Measurements from ENCODE around the gene COL6A2.
"Not testable (repeated sequence)": the region's sequence is repeated elsewhere in the genome, so short reads cannot be mapped to it uniquely, and the experiment has no call there.

Gene COL6A2

DNA sequence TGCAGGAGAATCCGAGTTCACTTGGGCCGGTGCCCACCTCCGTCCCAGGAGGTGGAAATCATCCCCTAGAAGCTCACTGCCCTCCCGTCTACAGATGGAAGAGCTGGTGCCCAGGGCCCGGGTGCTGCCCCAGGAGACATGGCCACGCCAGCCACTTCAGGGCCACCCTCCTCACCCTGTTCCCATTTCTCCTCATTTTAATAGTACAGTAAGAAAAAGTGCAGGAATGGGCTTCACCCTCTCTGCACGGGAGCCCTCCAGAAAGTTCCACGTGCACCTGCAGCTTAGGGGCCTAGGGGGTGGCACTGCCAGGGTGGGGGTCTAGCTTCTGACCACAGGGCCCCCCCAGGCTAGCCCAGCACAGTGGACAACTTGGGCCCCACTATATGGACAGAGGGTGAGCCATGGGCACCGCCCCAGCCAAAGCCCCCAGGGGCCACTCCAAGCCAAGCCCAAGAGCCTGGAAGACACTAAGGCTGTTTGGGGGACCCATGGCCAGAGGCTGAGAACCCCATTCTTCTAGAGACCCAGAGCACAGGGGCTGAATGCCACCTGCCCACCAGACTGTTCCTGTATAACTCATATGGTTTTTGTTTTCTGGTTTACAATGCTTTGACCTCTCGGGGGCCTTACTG lies 60.9 kb downstream of the COL6A2 start:
- DNase-seq = no peak

DNA sequence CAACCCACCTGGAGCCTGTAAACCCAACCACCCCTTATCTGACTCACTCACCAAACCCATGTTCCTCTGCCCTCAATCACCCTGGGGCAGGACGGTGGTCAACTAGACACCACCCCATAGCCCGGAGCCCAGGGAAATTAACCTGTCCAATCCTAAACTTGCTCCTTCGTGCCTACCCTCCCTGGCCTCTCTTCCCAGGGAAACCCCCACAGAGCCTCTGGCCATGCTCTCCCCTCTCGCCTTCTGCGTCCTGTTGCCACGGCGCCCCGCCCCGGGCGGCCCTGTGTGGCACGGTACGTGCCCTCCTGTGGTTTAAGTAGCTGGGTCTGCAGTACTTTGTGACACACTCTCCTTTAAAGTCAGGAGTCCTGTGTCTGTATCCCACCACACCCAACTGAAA lies 61.5 kb downstream of the COL6A2 start:
- no peak for DNase-seq

DNA sequence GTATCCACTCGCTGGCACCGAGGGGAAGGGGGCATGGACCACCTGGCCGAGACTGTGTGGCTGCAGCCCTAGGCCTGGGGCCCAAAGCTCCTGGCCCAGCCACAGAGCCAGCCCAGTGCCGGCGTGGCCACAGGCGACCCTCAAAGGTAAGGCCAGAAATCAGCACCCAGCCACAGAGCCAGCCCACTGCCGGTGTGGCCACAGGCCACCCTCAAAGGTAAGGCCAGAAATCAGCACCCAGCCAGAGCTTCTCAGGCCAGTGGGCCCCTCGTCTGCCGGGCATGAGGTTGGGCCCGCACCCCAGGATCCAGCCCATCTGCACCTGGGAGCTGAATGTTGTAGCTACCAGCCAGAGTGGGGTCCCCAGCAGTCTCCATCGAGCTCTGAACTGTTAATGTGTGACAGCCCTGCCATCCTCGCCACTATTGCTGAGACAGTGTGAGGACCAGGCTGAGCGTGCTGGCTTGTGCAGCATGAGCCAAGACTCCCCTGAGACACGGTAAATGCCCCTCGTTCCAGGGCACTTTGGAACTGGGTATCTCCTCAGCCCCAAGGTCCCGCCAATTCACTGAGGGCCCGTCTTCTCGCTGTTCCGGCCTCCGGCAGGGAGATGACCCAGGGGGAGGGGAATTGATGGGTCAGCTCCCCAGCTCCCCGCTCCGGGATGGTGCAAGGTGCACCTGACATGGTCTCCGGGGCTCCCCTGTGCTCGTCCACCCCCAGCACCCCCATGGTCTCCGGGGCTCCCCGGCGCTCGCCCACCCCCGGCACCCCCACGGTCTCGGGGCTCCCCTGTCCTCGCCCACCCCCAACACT lies 62.1 kb downstream of the COL6A2 start:
- DNase-seq = no peak

DNA sequence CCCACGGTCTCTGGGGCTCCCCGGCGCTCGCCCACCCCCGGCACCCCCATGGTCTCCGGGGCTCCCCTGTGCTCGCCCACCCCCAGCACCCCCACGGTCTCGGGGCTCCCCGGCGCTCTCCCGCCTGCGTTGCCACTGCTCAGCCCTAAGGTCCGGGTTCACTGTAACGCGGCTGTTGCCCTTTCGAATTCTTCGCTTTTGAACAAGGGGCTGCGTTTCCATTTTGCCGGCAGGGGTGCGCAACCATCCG lies 62.7 kb downstream of the COL6A2 start:
- DNase-seq = no peak

DNA sequence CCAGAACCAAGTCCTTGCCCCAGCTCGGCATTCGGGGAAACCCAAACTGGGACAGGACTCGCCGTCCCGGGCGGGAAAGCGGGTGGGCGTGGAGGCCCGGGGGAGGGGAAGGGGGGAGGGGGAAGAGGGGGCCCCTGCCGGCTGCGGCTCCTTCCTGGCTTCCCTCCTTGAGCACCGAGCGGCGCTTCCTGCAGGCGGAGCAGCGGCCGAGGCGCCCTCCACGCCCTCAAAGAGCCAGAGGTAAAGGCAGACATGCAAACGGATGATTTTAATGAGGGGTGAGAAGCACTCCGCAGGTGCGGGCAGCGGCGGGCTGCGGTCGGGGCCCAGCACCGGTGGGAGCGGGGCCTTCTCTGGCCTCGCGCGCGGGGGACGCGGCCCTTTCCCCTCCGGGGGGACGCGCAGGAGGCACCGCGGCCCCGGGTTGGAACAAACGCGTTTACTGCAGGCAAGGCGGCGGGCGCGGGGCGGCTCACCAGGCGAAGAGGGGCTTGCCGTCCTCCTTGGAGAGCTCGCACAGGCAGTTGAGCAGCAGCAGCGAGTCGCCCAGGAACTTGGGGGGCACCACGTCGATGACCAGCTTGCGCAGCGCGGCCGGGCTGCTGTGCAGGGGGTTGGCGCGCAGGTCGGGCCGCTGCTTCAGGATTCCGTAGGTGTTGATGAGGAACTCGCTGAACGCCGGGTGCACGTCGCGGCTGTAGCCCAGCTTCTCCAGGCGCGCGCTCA lies 63.2 kb downstream of the COL6A2 start:
- DNase-seq = no peak

DNA sequence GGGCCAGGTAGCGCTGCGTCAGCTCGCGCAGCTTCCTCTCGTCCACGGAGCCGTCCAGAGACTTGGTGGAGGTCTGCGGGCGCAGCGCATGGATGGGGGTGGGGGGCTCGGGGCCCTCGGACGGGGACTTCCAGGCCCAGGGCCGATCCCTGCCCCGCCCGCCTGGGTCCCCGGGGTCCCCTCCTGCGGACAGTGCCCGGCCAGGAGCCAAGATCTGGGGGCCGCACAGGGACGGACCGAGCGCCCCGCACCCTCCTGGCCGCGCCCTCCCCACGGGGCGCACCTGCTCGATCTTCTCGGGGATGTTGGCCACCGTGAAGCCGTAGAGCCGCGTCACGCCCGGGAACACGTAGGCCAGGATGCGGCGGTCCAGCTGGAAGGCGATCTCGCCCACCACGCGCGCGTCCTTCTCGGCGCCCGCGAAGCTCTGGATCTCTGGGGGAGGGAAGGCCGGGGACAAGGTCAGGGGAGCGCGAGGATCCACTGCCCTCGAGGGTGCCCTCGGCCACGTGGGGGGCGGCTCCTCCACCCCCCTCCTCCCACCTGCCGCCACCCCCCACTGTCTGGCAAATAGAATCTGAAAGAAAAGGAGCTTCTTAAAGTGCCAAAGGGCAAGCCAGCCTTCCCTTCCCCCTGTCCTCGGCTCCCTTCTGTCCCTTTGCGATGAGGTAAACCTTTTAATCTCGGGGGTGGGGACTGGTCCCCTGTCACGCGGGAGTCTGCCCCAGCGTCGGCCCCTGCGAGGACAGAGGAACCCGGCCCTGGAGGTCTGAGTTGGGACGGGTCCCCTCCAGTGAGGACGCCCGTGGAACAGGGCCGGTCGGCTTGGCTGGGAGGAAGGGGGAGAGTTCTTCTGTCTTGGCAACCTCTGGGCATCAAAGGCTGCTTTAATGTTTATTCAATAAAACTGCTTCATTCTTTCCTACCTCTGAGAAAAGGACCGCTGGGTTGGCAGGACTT lies 64.0 kb downstream of the COL6A2 start:
- DNase-seq = no peak

DNA sequence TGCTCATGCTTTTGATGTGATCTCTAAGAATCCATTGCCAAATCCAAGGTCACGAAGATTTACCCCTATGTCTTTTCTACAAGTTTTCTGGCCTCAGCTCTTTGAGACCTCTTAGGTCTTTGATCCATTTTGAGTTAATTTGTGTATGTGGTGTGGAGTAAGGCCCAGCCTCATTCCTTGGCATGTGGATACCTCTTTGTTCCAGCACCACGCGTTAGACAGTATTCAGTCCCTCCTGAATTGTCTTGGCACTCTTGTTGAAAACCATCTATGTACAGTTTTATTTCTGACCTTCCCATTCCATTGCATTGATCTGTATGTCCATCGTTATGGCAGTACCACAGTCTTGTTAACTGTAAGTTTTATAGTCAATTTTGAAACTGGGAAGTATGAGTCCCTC lies 65.5 kb downstream of the COL6A2 start:
- DNase-seq = no peak

DNA sequence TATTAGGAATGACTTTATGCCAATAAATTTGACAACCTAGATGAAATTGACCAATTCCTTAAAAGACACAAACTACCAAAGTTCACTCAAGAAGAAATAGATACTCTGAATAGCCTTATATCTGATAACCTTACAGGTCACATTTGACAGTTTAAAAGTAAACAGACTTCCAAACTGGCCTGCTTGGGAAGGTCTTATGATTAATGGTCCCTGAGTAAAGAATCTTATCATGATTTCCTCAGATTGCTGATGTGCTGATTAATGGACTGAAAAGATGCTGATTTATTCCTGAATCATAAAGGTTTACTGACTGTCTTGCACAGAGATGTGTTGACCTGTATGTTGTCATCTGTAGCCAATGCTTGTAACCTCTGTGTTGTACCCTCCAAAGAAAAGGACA lies 67.2 kb downstream of the COL6A2 start:
- no peak for DNase-seq

DNA sequence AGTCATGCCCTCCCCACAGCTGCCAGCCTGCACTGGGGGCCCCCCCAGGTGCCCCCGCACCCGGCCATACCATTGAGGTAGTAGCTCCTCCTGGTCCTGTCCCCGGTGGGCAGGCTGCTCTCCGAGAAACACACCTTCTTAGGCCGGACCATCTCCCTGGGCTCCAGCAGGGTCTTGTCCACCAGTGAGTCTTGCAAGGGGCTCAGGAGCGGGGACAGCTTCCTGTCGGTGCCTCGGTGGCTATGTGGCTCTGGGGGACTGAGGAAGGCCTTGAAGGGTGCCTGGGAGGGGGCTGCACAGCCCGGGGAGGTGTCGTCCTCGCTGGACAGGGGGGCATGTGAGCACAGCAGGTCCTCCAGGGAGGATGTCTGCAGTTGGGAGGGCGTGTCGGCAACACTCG lies 70.3 kb downstream of the COL6A2 start:
- DNase-seq = no peak

DNA sequence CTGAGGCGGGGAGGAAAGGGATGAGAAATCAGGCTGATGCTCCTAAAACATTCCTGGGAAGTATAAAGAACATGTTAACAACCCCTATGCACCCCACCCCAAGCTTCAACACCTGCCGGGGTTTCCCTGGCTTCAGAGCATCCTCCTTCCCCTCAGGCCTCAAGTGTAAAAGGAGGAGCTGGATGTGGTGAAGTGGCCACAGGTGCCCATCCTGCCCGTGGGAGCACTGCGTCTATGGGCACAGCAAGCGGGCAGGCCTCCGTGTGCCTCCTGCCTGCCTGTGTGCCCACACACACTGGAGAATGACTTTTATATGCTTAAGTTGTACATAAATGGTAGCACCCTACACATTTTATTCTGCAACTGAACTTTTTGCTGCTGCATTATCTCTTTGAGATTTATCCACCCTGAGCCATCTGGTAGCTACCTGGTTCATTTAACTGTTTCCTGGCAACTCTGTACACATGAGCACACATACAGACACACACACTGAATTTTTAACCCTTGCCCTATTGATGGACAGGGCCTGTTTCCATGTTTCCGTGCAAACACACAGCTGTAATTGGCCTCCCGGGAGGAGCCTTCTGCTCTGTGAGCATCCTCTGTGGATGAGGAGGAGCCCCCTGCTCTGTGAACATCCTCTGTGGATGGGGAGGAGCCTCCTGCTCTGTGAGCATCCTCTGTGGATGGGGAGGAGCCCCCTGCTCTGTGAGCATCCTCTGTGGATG lies 70.9 kb downstream of the COL6A2 start:
- no peak for DNase-seq

DNA sequence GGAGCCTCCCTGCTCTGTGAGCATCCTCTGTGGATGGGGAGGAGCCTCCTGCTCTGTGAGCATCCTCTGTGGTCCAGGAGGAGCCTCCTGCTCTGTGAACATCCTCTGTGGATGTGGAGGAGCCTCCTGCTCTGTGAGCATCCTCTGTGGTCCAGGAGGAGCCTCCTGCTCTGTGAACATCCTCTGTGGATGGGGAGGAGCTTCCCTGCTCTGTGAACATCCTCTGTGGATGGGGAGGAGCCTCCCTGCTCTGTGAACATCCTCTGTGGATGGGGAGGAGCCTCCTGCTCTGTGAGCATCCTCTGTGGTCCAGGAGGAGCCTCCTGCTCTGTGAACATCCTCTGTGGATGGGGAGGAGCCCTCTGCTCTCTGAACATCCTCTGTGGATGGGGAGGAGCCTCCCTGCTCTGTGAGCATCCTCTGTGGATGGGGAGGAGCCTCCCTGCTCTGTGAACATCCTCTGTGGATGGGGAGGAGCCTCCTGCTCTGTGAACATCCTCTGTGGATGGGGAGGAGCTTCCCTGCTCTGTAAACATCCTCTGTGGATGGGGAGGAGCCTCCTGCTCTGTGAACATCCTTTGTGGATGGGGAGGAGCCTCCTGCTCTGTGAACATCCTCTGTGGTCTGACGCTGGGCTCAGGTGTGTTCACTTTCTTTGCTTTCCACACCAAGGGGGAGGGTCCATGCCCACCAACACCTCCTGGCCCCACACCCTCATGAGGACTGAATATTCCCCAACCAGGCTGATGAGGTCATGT lies 72.7 kb downstream of the COL6A2 start:
- not testable (repeated sequence) for DNase-seq

DNA sequence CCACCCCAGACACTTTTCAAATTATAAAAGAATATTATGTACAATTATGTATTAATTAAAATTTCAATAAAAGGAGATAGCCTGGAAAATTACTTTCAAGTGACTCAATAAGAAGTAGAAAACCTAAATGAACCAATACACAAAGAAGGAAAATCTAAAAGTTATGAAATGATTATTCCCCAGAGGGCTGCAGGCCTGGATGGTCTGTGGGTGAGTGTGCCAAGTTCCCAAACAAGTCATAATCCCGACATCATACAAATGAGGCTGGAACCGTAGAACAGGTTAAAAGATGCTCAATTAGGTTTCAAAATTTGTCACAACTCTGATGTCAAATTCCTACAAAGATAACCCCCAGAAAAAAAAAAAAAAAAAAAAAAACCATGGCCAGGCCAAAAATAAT lies 73.7 kb downstream of the COL6A2 start:
- no peak for DNase-seq

DNA sequence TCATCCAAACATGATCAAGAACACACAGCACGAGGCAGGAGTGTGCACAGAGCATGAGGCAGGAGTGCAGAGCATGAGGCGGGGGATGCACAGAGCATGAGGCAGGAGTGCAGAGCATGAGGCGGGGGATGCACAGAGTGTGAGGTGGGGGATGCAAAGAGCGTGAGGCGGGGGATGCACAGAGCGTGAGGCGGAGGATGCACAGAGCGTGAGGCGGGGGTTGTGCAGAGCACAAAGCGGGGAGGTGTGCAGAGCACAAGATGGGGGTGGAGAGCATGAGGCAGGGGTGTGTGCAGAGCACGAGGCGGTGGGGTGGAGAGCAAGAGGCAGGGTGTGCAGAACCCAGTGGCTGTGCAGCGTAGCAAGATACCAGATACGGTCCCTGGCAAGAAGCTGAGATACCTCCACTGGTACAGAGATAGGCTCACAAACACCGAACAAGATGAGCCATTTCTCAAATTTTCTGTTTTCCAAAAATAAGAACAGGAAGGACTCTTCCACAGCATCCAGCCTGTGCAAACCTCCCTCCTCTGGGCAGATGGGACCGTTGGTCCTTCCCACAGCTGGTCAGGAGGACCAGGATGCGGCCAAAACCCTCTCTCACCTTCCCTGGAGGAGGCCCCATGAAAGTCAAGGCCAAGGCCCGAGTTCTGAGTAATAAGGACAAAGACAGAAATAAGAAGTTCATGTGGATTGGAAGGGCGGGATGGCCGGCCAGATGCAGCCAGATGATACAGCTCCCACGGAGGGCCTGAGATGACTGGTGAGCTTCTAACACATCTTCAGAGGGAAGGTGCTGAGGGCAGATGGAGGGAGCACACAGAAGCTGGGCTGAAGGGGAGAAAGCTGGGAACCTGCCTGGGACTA lies 74.3 kb downstream of the COL6A2 start:
- no peak for DNase-seq

DNA sequence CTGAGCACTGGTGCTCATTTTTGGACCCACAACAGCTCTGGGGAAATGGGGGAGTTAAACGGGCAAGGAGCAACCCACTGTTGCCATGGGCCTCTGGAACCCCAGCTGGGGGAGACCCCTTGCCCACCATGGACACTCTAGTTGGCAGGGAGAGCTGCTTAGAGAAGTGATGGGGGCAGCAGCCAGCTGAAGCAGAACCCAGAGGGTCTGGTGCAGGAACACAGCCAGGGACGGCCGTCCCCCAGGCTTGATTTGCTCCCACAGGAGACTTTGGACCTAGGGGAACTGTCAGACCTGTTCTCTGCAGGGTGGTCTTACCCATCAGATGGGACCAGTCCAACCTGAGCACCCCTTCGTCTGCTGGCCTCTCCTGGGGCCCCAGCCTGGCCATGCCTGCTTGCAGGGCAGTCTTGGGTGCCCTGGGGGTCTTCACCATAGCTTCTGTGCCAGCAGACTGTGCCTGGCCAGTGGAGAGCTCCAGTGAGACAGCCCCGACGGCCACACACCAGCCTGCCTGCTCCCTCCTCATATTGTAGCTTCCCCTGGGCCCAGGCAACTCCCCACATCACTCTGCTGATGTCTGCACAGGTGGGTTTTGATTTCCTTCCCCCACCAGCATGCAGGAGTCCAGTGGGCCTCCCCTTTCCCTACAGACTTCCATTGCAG lies 75.1 kb downstream of the COL6A2 start:
- DNase-seq = no peak

DNA sequence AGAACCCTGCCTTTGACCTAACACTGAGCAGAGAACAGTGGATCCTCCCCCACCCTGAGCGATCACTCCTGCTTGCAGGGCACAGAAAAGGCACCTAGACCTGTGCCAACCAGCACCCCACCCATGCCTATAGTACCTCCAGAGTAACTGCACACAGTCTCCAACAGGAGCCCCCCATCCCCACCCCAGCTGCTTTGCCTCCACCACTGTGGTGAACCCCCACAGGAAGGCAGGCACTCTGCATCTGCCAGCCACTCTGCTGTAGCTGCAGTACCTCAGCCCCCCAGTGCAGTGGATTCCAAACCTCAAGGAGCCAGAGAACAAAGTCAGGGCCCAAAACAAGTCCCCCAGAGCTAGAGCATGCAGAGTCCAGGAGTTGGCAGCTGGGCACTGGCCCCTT lies 75.7 kb downstream of the COL6A2 start:
- DNase-seq = no peak

DNA sequence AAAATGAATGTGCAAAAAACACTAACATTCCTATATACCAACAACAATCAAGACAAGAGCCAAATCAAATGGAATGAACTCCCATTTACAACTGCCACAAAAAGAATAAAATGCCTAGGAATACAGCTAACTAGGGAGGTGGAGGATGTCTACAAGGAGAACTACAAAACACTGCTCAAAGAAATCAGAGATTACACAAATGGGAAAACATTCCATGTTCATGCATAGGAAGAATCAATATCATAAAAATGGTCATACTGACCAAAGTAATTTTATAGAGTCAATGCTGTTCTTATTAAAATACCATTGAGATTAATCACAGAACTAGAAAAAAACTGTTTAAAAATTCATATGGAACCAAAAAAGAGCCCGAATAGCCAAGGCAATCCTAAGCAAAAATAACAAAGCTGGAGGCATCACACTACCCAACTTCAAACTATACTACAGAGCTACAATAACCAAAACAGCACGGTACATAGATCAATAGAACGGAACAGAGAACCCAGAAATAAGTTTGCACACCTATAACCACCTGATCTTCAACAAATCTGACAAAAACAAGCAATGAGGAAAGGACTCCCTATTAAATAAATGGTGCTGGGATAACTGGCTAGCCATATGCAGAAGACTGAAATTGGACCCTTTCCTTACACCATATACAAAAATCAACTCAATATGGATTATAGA lies 78.7 kb downstream of the COL6A2 start:
- not testable (repeated sequence) for DNase-seq

DNA sequence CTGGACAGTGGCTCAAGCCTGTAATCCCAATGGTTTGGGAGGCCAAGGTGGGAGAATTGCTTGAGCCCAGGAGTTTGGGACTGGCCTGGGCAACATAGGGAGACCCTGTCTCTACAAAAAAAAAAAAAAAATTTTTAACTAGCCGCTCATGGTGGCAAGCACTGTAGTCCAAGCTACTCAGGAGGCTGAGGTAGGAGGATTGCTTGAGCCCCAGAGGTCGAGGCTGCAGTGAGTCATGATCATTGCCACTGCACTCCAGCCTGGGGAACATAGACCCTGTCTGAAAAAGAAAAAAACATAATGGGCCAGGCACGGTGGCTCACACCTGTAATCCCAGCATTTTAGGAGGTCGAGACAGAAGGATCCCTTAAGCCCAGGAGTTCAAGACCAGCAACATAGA lies 81.0 kb downstream of the COL6A2 start:
- no peak for DNase-seq
